Dedifferentiated amniotic fluid mesenchymal stem cell (primary cell): ENCODE measurements around the gene FAT1.

Source experiments
- DNase-seq: peaks from one replicate; pipeline ENCODE4 v3.0.0-alpha.2; 2016; ENCODE audit errors: extremely low spot score

FAT1 gene

DNA sequence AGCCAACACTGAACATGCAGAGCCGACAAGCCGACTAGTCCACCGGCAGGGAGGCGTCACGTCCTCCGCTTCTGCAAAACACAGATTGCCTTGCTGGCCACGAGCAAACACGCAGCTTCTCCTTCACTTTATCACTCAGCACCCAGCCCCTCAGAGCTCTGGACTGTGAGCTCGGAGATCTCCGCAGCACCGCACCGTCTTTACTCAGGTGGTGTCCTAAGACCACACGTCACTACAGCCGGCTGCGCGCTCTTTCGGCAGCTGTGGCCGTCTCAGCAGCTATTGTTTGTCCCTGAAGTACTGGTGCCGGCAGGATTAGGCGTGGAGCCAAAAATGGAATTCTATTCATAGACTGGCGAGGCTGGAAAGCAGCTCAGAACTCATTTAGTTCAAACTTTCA is 72.0 kb downstream of the FAT1 start:
- no peak for DNase-seq

DNA sequence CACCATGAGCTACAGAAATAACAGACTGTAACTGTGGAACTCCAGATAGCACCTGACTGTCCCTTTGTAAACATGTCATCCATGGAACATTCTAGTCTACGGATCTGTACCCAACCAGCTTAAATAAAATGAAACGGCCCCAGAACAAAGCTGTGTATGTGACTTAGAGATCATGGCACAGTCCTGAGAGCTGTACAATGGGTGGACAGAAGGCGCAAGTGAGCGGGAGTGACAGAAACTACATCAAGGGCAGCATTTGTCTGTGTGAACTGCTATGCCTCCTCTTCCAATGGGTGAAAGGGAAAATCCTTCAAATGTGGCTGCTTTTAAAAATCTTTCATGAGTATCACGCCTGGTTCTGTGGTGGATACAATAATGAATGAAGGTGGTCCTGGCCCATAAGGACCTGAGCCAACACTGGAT is 72.5 kb downstream of the FAT1 start:
- no peak for DNase-seq

DNA sequence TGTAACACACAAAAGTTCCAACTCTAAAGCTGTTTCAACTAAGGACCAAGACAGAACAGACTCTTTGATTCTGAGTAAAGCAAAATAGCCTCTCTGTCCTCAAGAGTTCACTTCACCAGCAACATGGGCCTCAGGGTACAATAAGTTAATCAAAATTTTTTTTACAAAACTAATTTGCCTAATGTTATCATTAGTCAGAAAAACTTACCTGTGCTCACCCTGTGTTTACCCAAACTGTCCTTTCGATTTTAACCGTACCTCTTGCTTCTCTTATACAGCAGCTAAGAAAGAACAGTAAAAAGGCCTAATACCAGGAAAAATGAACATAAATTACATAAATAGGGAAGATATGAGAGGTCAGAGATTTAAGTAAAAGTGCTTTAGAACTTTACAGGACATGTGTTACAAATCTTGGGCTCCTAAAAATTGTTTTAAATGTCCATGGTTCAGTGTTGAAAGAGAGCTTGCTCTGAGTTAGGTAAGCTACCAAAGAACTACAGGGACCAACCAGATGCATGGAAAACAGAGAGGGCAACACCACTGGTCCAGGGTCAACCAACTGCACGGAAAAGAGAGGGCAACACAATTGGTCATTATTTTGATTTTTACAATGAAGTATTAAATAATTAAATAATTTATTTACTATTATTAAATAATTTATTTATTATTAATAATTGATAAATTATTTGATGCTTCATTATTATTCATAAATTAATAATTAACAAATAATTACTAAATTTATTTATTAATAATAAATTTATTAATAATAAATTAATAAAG is 73.1 kb downstream of the FAT1 start:
- DNase-seq = no peak

GRCh38 chr4:186647821-186648220 is 75.8 kb downstream of the FAT1 start:
- no peak for DNase-seq

DNA sequence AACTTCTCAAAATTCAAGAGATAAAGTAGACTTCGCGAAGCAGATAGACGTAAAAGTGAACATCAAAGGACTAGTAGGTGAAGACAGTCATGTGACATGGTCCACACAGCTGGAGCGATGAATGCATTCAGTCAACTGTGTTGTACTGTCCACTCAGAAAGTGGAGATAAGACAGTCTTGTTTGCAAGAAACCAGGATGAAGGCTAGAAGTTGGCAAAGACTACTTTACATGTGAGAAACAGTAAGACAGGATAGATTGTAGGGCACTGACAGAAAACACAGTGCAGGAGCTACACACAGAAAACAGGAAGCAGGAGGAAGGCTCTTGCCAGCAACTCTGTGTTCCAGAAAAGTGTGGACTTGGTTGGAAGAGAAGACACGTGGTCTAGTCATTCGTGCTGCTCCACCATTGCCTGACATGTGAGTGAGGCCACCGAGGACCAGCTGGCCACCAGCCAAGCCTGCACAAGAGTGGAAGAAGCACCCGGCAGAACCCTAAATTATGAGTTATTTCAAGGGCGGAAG is 78.9 kb downstream of the FAT1 start:
- no peak for DNase-seq

DNA sequence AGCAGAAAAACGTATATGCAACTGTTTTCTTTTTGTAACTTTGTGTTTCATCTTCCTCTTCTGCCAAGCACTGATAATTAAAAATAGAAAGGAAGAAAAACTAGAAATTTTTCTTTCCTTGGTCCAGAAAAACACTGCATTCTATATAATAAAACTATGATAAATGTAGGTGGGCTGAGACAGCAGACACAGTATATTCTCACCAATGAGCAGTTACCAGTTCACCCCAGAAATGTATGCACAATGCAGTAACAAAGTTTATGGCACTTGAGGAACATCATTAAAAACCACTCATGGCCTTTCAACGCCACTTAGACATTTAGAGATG is 79.4 kb downstream of the FAT1 start:
- DNase-seq = no peak

- no peak for DNase-seq
Observed at GRCh38 chr4:186643501-186644310, 80.0 kb downstream of the FAT1 start.

- DNase-seq = no peak
Observed at GRCh38 chr4:186642998-186643397, 80.7 kb downstream of the FAT1 start.

DNA sequence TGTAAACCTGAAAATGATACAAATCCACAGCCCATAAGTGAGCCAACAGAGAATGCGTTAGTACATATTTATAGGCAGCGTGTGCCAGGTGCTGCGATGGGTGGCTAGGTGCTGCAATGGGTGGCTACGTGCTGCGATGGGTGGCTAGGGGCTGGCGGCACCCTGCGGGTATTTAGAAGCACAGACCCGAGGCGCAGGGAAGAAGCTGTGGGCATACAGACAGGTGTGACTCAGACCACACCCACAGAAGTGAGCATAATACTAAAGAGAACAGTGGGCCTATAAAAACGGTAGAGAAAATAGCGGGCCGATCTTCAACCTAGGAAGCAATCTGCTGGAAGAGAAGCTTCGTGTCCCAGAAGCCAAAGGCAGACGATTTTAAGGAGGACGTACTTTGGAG is 81.1 kb downstream of the FAT1 start:
- no peak for DNase-seq

DNA sequence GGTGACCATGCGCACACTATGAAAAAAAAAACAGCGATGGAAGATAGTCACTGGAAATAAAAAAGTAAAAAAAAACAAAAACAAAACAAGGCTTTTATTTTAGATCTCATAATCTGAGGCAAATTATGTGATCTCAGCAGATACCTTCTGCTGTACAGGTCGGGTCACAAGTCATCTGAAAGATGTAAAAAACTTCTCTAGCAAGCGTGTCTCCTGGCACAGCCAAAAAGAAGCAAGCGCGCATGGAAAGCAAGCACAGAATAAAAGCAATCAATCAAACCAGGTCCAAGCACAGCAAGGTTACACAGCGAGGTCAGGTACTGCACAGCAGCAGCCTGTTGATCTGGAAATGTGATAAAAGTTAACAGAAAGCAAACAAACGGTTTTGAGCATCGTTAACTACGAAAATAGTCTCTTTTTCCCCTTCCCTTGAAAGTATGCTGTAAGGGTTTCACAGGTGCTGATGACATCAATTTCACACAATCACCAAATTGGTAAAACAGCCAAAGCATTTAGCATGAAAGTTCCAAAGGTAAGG is 89.0 kb downstream of the FAT1 start:
- DNase-seq = no peak

- no peak for DNase-seq
Observed at GRCh38 chr4:186633844-186634243, 89.8 kb downstream of the FAT1 start.

- DNase-seq = no peak
Observed at GRCh38 chr4:186630128-186630527, 93.5 kb downstream of the FAT1 start.

DNA sequence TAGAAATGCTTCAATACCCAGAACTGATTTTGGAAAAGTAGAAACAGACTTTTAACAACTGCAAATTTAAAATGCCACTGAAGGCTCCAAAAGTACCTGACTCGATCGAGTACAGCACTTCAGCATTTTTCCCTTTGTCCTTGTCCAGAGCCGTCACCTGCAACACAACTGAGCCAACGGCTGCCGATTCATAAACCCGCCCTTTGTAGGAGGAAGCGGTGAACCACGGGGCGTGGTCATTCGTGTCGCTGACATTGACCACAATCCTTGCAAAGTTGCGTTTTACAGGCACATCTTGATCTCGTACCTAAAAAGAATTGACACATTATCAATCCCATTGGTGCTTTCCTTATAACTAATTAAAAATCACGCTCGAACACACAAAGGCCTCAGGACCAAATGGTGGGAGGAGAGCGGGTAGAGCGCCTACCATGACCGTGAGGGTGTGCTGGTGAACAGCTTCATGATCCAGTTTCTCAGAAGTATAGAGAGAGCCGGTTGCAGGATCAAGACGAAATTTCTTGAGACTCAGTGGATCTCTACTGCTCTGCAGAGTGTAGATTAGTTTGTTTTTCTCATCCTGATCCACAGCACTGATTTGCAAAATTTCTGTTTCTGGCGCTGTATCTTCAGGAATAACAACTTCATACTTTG is 95.5 kb downstream of the FAT1 start:
- DNase-seq = no peak

GRCh38 chr4:186627226-186627865 is 96.3 kb downstream of the FAT1 start:
- DNase-seq = no peak

- DNase-seq = peak; percentile 80
Observed at GRCh38 chr4:186624951-186625350, 98.7 kb downstream of the FAT1 start.

- no peak for DNase-seq
Observed at GRCh38 chr4:186623546-186623945, 100.1 kb downstream of the FAT1 start.

DNA sequence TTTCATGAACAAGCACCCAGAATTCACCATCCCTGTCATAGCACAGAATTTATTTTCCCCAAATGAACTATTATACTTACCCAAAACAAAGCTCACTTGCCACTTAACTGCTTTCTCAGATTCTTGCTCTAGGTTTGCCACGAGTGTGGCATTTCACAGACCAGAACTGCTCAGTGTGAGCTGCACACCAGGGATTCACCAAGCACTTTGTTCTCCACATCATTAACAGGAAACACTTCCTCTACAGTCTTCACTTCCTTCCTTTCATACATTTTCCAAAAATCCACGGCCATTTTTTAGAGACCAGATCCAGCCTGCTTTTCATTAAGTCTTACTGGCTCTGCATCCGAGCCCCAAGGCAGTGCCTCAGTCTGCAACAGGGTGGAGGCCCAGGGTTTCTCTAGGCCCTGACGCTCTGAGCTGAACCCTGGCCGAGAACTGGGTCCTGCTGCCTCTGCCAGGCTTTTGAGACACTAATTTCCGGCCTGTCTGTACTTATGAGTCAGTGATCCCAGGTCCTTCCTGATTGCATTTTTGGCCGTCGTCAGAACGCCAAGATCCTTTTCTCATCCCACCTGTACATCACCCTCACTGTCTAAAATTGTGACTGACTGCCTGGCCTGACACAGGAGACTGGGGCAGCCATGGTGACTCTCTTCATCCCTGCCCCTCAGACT is 100.7 kb downstream of the FAT1 start:
- DNase-seq = peak; percentile 74

DNA sequence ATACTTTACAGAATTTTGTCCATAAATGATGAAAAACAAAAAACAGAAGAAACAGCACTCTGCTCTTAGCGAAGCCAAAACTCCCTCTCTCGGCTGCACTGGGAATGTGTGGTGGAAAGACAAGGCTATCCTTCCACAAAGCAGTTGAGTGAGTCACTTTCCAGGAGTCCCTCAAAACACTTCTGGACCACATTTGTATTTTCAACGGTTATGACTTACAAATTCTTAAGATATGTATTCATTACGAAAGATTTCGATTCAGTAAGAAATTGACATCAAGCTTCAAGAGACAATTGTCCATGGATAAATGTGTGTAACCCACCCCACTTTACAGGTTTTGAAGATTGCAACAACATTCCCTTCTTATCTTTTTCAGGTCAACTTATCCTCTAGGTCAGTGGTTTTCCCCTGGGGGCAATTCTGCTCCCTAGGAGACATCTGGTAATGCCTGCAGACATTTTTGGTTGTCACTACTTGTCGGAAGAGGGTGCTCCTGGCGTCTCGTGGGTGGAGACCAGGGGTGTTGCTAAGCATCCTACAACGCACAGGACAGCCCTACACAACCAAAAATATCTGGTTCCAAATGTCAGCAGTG is 101.6 kb downstream of the FAT1 start:
- peak; percentile 93 for DNase-seq

GRCh38 chr4:186619088-186619487 is 104.6 kb downstream of the FAT1 start:
- no peak for DNase-seq

- DNase-seq = no peak
Observed at GRCh38 chr4:186617921-186618320, 105.7 kb downstream of the FAT1 start.

DNA sequence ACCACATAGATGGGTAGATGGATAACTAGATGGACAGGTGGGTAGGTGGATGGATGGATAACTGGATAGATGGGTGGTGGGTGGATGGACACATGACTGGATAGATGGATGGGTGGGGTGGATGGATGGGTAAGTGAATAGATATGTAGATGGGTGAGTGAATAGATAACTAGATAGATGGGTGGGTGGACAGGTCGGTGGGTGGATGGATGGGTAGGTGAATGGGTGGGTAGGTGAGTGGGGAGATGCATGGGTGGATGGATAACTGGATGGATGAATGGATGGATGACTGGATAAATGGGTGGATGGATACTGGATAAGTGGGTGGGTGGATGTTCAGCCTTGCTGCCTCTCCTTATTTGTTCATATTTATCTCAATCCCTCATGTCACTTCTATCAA is 116.2 kb downstream of the FAT1 start:
- DNase-seq = no peak
